Anterior cingulate cortex (tissue), 58 donors: ENCODE measurements around the gene RAD51AP1.

Experiments used
- DNase-seq, 58 donors: peaks; one replicate each; lab custom pipeline; 2025; lab: John Stamatoyannopoulos, UW

Gene RAD51AP1

DNA sequence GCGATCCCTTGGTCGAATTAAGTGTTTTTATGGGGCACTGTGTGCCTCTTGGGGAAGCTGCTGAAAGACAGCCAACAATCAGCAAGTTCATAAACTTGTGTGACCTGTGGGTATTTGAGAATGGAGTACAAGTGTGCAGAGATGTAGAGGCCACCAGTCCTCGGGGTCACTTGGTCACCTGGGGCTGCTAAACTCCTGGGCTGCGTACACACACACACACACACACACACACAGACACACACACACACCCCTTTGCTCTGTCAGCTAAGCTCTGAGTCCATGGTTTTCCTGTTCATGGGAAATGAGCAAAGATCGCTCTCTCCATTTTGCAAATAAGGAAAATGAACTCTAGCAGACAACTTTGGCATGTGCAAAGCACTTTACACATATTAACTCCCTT is 47.8 kb downstream of the RAD51AP1 start:
- no peak for DNase-seq

DNA sequence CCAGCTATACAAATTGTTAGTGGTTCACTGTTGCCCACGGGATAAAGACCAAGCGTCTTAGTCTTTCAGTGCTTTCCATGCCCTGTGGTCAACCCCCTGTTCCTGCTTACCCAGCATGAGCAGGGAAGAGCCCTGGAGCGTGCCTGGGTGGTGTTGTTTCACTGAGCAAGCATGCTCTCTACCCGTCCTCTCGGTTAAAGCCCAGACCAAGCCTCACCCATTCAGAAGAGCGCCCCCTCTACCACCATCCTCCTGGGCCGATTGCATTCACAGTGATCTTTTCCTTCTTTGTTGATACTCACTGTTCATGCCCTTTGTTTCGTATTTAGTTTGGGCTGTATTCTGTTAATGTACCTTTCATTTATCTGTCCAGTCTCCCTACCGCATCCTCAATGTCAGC is 48.4 kb downstream of the RAD51AP1 start:
- no peak for DNase-seq

DNA sequence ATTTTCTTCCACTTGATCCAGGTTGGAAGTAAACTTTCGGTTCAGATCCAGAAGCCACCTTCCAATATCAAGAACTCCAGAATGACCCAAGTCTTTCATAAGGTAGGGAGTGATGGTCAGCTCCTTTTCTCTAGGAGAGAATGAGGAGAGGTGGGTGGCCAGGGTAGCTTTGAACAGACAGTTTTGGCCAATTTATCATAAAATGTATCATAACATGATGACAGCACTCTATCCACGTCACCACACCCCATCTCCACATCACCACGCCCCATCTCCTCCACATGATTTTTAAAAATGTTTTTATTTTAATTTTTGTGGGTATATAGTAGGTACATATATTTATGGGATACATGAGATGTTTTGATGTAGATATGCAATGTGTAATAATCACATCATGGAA is 50.2 kb downstream of the RAD51AP1 start:
- no peak for DNase-seq

DNA sequence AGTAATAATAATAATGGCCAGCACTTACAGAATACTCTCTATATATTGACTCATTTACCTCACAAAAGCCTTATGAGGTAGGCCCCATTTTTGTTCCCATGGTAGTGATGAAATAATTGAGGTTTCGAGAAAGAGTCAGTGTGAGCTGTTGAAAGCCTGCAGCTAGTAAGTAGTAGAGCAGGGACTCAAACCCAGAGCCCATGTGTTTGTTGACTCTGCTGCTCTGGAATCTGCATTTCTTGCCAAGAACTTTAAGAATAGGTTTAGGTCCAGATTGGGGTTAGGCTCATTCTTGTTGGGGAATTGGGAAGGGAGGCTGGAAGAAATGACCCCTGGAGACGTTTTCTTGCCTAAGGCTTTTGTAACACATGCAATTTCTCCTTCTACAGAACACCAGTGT is 51.3 kb downstream of the RAD51AP1 start:
- DNase-seq = no peak

DNA sequence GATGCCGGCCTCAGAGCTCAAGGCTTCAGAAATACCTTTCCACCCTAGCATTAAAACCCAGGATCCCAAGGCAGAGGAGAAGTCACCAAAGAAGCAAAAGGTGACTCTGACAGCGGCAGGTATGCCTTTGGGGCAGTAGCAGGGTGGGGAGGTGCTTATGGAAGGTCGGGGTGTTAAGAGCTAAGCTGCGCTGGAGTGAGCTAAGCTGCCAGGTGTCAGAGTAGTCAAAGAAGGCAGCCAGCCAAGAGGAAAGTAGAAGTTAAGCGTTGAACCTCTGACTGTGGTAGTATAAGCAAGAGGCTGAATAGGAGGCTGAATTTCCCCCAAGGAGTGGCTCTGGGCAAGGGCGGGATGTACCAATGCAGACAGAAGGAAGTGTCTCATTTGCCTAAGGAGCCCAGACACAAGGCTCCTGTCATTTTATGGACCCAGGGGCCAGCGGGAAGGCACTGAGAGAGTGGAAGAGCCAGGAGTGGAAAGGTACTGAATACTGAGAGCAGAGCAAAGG is 52.5 kb downstream of the RAD51AP1 start:
- DNase-seq = no peak

DNA sequence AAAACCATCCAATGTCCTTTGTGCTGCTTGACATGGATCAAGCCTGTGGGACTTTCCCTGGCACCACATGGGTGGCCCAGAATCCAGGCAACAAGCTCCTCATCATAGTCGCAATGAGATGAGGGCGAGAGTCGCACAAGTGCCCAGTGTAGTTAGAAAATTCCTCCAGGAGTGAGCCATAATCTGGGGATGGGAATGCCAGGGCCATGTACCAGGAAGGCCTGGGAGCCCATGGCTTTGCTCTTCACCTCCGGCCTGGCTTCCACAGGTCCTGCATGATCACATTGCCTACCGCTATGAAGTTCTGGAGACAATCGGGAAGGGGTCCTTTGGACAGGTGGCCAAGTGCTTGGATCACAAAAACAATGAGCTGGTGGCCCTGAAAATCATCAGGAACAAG is 57.2 kb downstream of the RAD51AP1 start:
- no peak for DNase-seq

DNA sequence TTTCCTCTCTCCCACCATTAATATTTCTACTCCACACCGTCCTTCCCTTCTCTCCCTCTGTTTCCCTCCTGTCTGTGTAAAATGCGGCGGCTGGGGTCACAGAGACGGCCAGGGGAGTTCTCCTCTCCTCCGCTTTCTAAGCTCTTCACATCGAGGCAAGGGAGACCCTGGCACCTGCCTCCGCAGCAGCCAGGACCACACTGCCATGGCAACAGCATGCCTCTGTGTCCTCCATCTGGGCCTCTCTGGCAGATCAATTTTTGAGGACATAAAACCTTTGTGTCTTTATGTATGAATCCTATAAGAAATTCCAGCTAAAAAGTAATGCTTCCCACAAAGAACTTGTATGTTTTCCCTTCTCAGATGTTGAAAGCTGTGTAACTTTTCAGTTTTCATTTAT is 64.7 kb downstream of the RAD51AP1 start:
- DNase-seq = no peak

DNA sequence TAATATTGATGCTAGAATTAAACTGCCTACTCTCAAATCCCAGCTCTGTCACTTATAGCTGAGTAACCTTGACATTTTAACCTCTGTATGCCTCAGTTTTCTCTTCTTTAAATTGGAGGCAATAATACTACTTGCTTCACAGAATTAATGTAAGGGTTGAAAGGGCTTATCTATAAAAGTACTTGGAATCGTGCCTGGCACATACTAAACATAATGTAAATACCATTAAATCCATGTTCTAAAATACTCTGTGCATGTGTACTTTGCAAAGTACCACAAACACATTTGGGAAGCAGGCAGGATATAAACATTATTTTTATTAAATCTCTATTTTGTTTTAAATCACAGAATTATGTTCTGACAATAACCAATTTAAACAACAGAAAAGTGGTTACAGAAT is 65.3 kb downstream of the RAD51AP1 start:
- DNase-seq = no peak

DNA sequence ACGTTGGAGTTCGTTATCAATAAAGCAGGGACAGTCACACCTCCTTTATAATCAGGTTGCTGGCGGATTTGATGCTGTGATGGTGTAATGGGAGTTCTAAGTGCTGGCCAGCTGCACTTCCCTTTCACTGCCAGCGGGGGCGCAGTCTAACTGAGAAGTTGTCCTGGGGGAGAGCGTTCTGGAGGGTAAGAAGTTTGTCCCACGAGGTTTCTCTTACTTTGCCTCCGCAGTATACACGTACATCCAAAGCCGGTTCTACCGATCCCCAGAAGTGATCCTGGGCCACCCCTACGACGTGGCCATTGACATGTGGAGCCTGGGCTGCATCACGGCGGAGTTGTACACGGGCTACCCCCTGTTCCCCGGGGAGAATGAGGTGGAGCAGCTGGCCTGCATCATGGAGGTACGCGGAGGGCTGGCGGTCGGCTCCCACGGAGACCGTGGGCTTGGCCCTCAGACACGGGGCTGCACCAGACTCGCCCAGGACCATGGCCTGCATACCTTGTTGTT is 66.0 kb downstream of the RAD51AP1 start:
- DNase-seq = peak; percentile 17 to 90 (median 72)

DNA sequence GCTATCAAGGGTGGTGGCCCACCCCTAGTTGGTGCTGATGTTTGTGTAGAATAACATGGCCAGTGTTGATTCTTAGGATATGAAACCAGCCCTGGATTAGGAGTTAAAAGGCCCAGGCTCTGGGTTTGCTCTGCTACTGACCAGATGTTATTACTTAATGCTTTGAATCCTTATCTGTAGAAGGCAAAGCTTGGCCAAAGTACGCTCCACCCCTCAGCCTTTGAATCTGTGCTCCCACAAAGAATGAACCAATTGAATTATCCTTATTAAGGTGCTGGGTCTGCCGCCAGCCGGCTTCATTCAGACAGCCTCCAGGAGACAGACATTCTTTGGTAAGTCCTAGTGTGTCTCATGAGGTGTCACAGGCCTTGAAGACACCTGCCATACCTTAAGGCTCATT is 68.4 kb downstream of the RAD51AP1 start:
- no peak for DNase-seq

DNA sequence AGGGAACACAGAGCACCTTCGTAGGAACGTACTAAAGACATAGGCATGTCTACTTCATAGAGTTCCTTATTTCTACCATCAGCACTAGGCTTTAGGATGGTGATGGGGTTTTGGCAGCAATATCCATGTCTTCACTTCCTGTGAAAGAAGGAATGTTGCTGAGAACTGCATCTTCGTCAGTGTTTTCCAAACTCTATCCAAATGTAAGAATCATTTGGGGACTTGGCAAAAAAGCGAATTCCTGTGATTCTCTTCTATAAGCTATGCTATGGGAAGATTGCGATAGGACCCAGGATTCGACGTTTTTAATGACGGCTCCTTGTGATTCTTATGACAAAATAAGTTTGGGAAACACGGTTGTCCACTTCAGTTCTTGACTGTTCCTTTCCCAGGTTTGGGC is 70.4 kb downstream of the RAD51AP1 start:
- DNase-seq = no peak
